GM12875 (cell line): ENCODE data around the gene USP48.

ENCODE experiments used
- H3K4me3 ChIP-seq: one replicate; pipeline ENCODE4 v1.5.1; 2011; ENCODE audit warnings: low read depth, low read length, control low read depth
- TF ChIP-seq, protein P1 (sequence below): IDR thresholded peaks from 2 replicates; pipeline ENCODE4 v1.5.1; 2011; ENCODE audit warnings: low read depth, mild to moderate bottlenecking, control low read depth, inconsistent platforms, low read length, moderate library complexity, borderline replicate concordance; ENCODE audit not compliant: insufficient read depth

Gene USP48

DNA sequence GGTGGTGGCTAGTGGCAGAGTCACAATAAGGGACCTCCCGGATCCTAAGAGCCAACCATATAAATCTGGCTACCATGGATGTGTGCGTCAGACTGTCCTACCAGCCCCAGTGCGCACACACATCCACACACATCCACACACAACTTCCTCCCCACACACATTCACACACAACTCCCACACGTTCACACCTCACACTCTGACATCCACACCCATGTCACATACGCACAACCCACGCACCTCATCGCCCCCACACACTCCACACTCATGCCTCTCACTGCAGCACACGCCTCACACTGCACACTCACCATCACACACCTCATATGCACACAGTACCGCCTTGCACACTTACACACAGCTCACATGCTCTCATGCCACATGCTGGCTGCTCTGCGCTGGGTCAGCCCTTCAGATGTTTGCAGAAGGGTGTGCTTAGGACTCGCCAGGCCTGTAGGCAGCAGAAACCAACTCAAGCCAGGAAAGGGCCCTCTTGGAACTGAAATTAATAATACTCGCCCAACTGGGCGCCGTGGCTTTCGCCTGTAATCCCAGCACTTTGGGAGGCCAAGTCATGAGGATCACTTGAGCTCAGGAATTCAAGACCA is 32.1 kb upstream of the USP48 start:
- TF ChIP-seq, protein P1, sequence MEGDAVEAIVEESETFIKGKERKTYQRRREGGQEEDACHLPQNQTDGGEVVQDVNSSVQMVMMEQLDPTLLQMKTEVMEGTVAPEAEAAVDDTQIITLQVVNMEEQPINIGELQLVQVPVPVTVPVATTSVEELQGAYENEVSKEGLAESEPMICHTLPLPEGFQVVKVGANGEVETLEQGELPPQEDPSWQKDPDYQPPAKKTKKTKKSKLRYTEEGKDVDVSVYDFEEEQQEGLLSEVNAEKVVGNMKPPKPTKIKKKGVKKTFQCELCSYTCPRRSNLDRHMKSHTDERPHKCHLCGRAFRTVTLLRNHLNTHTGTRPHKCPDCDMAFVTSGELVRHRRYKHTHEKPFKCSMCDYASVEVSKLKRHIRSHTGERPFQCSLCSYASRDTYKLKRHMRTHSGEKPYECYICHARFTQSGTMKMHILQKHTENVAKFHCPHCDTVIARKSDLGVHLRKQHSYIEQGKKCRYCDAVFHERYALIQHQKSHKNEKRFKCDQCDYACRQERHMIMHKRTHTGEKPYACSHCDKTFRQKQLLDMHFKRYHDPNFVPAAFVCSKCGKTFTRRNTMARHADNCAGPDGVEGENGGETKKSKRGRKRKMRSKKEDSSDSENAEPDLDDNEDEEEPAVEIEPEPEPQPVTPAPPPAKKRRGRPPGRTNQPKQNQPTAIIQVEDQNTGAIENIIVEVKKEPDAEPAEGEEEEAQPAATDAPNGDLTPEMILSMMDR, result no peak
- no peak overlapping the region for H3K4me3 ChIP-seq

GRCh38 chr1:21814241-21814918 is 31.4 kb upstream of the USP48 start:
- H3K4me3 ChIP-seq, result peak overlapping the region; percentile 41
- TF ChIP-seq, protein P1, result peak; percentile 78

GRCh38 chr1:21813542-21813941 is 30.6 kb upstream of the USP48 start:
- TF ChIP-seq, protein P1, result no peak
- H3K4me3 ChIP-seq, result no peak overlapping the region

DNA sequence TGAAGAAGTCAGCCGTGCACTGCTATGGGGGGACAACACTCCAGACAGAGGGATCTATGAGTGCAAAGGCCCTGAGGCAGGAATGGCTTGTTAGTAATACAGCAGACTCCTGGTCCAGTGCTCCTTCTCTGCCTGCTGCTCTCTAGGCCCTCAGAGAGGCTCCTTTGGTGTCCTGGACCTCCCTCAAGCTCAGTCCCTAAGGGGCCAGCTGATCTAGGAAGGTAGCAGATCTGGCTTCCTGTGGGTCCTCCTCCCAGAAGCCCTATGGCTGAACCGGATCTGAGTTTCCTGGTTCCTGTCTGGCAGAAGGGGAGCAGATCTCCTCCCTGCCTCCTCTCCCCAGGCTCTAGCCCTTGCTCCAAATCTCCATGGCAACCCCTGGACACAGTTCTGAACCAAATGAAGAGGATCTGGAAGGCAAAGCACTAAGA is 28.9 kb upstream of the USP48 start, which contains the start of gene LDLRAD2:
Gene LDLRAD2 (plus strand): TSS at position 391 of the 431 bp plus-strand sequence. CDS start 187 bp downstream, outside the sequence.
- no peak within 1 kb of the TSS for H3K4me3 ChIP-seq
- TF ChIP-seq, protein P1, result no peak

- no peak overlapping the region for H3K4me3 ChIP-seq
- TF ChIP-seq, protein P1, result no peak
Observed at GRCh38 chr1:21804536-21804935, 21.6 kb upstream of the USP48 start.

- no peak overlapping the region for H3K4me3 ChIP-seq
- TF ChIP-seq, protein P1, result no peak
Observed at GRCh38 chr1:21801100-21801499, 18.2 kb upstream of the USP48 start.

DNA sequence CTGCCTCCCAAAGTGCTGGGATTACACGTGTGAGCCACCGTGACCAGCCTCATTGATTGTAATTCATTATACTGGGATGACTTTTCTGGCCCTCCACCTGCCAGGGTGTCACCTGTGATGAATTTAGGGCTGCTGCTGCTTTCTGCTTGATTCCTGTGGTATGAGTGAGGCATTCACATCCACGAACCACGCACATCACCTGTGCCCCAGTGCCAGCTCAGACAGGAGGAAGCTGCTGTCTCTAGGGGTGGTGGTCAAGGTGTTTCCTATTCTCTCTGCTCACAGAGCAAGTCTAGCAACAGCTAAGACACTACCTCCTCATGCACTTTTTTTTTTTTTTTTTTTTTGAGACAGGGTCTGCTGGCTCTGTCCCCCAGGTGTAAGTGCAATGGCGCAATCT is 16.8 kb upstream of the USP48 start:
- TF ChIP-seq, protein P1, result no peak
- H3K4me3 ChIP-seq, result no peak overlapping the region
